ENCODE measurements around the gene ATP2C2. TPM values are rescaled to one million over a fixed set of nuclear protein-coding genes. Genes with fewer than 3 reads are reported as not detected.

ATP2C2 gene
- total and polyA plus RNA-seq, 2 donors (not counting 1 experiment from before 2014, with no cell fraction given) = not detected

DNA sequence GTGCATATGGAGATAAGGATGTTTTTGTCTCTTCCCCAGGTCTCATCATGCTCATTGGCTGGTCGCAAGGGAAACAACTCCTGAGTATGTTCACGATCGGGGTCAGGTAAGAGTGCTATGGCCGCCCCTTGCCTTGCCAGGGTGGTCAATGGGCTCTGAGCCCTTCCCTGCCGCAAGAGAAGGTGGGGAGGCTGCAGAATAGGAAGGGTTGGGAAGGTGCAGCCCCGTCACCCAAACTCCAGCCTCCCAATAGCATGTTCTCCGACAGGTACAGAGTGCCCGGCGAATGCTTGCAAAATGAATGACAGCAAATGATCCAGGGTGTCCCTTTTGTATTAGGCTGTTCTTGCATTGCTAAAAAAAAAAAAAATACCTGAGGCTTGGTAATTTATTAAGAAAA, 57.4 kb downstream of the ATP2C2 start:
- H3K27me3 ChIP-seq (ENCODE audit: control insufficient read depth, insufficient read depth, low read length) = peaks cover 3% of the 10 kb centered on the region
- no peaks in the 10 kb centered on the region for H4K20me1 ChIP-seq (ENCODE audit: control insufficient read depth, extremely low read depth, insufficient read depth, low read length)
- DNase-seq (ENCODE audit: low read depth in 2 of 2) = no peak
- no peaks in the 10 kb centered on the region for H3K79me2 ChIP-seq (ENCODE audit: control insufficient read depth, insufficient read depth, low read length)
- TF ChIP-seq EZH2 (IDR thresholded peaks at IDR 0.05; ENCODE audit: low read length, missing control alignments) = no peak
- TF ChIP-seq, protein P1, sequence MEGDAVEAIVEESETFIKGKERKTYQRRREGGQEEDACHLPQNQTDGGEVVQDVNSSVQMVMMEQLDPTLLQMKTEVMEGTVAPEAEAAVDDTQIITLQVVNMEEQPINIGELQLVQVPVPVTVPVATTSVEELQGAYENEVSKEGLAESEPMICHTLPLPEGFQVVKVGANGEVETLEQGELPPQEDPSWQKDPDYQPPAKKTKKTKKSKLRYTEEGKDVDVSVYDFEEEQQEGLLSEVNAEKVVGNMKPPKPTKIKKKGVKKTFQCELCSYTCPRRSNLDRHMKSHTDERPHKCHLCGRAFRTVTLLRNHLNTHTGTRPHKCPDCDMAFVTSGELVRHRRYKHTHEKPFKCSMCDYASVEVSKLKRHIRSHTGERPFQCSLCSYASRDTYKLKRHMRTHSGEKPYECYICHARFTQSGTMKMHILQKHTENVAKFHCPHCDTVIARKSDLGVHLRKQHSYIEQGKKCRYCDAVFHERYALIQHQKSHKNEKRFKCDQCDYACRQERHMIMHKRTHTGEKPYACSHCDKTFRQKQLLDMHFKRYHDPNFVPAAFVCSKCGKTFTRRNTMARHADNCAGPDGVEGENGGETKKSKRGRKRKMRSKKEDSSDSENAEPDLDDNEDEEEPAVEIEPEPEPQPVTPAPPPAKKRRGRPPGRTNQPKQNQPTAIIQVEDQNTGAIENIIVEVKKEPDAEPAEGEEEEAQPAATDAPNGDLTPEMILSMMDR (conservative IDR thresholded peaks at IDR 0.05 in 1 of 2, IDR thresholded peaks at IDR 0.05 in 1 of 2; ENCODE audit: low read depth in 1 of 2, low read length in 2 of 2) = no peak
- H3K4me3 ChIP-seq (replicated peaks in 1 of 4; ENCODE audit: control extremely low read depth in 1 of 4, insufficient read depth in 1 of 4, low read depth in 3 of 4, low read length in 4 of 4) = no peak overlapping the region
- H3K9me3 ChIP-seq (ENCODE audit: control insufficient read depth, insufficient read depth, low read depth, low read length) = no peaks in the 10 kb centered on the region
- no peak overlapping the region for H3K9ac ChIP-seq (ENCODE audit: insufficient read depth, low read length)
- H3K36me3 ChIP-seq (ENCODE audit: control insufficient read depth, insufficient read depth, low read length) = no peaks in the 10 kb centered on the region
- no peak overlapping the region for H3K27ac ChIP-seq (ENCODE audit: insufficient read depth, low read length)
- H3K4me1 ChIP-seq (ENCODE audit: control insufficient read depth, extremely low read depth, insufficient read depth, low read length) = no peaks in the 10 kb centered on the region
- no peak overlapping the region for H2AFZ ChIP-seq (ENCODE audit: low read length)
- no peak overlapping the region for H3K4me2 ChIP-seq (ENCODE audit: extremely low read depth, insufficient read depth, low read length)

DNA sequence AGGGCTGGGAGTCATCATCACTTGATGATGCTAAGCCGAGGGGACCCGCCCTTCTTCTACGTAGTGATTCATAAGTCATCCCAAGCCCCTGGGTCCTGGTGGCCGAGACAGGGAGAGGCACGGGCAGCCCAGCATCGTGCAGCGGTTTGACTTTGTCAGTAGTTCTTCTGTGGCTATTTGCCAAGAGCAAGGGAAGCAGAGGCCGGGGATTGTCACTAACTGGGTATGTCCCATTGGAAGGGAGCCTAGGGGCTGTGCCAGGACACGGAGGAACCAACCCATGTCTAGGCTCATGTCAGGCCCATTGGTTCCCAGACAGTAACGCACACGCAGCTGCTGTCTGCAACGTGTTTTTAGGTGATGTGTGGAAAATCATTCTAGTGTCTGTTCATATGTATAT, 58.5 kb downstream of the ATP2C2 start:
- no peak for DNase-seq (ENCODE audit: low read depth in 2 of 2)
- Histone ChIP-seq H3K9me3 (ENCODE audit: control insufficient read depth, insufficient read depth, low read depth, low read length) (no peaks in the 10 kb centered on the region), H2AFZ (ENCODE audit: low read length) (no peak overlapping the region), H4K20me1 (ENCODE audit: control insufficient read depth, extremely low read depth, insufficient read depth, low read length) (no peaks in the 10 kb centered on the region), H3K9ac (ENCODE audit: insufficient read depth, low read length) (no peak overlapping the region), H3K79me2 (ENCODE audit: control insufficient read depth, insufficient read depth, low read length) (no peaks in the 10 kb centered on the region), H3K4me2 (ENCODE audit: extremely low read depth, insufficient read depth, low read length) (no peak overlapping the region), H3K4me1 (ENCODE audit: control insufficient read depth, extremely low read depth, insufficient read depth, low read length) (no peaks in the 10 kb centered on the region), H3K27ac (ENCODE audit: insufficient read depth, low read length) (no peak overlapping the region), H3K36me3 (ENCODE audit: control insufficient read depth, insufficient read depth, low read length) (no peaks in the 10 kb centered on the region), H3K4me3 (replicated peaks in 1 of 4; ENCODE audit: control extremely low read depth in 1 of 4, insufficient read depth in 1 of 4, low read depth in 3 of 4, low read length in 4 of 4) (no peak overlapping the region), H3K27me3 (ENCODE audit: control insufficient read depth, insufficient read depth, low read length) (peaks cover 3% of the 10 kb centered on the region)
- TF ChIP-seq, protein P1 (conservative IDR thresholded peaks at IDR 0.05 in 1 of 2, IDR thresholded peaks at IDR 0.05 in 1 of 2; ENCODE audit: low read depth in 1 of 2, low read length in 2 of 2) = no peak
- no peak for TF ChIP-seq EZH2 (IDR thresholded peaks at IDR 0.05; ENCODE audit: low read length, missing control alignments)

DNA sequence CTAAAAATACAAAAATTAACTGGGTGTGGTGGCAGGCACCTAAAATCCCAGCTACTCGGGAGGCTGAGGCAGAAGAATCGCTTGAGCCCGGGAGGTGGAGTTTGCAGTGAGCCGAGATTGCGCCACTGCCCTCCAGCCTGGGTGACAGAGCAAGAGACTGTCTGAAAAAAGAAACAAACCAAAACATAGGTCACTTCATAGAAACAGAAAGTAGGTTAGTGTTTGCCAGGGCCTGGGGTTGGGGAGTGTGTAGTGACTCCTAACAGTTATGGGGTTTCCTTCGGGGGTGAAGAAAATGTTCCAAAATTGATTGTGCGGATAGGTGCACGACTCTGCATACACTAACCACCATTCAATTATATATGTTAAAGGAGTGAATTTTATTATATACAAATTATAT, 59.2 kb downstream of the ATP2C2 start:
- no peak overlapping the region for H3K4me3 ChIP-seq (replicated peaks in 1 of 4; ENCODE audit: control extremely low read depth in 1 of 4, insufficient read depth in 1 of 4, low read depth in 3 of 4, low read length in 4 of 4)
- H3K4me1 ChIP-seq (ENCODE audit: control insufficient read depth, extremely low read depth, insufficient read depth, low read length) = no peaks in the 10 kb centered on the region
- no peaks in the 10 kb centered on the region for H3K79me2 ChIP-seq (ENCODE audit: control insufficient read depth, insufficient read depth, low read length)
- H3K9me3 ChIP-seq (ENCODE audit: control insufficient read depth, insufficient read depth, low read depth, low read length) = no peaks in the 10 kb centered on the region
- TF ChIP-seq, protein P1 (conservative IDR thresholded peaks at IDR 0.05 in 1 of 2, IDR thresholded peaks at IDR 0.05 in 1 of 2; ENCODE audit: low read depth in 1 of 2, low read length in 2 of 2) = no peak
- no peak for TF ChIP-seq EZH2 (IDR thresholded peaks at IDR 0.05; ENCODE audit: low read length, missing control alignments)
- no peak overlapping the region for H3K4me2 ChIP-seq (ENCODE audit: extremely low read depth, insufficient read depth, low read length)
- H3K27me3 ChIP-seq (ENCODE audit: control insufficient read depth, insufficient read depth, low read length) = peaks cover 3% of the 10 kb centered on the region
- H2AFZ ChIP-seq (ENCODE audit: low read length) = no peak overlapping the region
- DNase-seq (ENCODE audit: low read depth in 2 of 2) = no peak
- no peak overlapping the region for H3K9ac ChIP-seq (ENCODE audit: insufficient read depth, low read length)
- no peaks in the 10 kb centered on the region for H4K20me1 ChIP-seq (ENCODE audit: control insufficient read depth, extremely low read depth, insufficient read depth, low read length)
- no peaks in the 10 kb centered on the region for H3K36me3 ChIP-seq (ENCODE audit: control insufficient read depth, insufficient read depth, low read length)
- H3K27ac ChIP-seq (ENCODE audit: insufficient read depth, low read length) = no peak overlapping the region

All from fibroblast of lung (primary cell).